ENCODE data around the gene FANK1.

FANK1 gene

GRCh38 chr10:126013489-126014281 lies 117.3 kb downstream of the FANK1 start:
- Histone ChIP-seq H3K27me3 (ENCODE audit: insufficient read depth, low read length) (no peaks in the 10 kb centered on the region), H3K4me1 (ENCODE audit: insufficient read depth, low read length) (peaks cover 8% of the 10 kb centered on the region; the same call in 1 of the 2 replicates), H3K9me3 (ENCODE audit: insufficient read depth, low read depth, low read length) (no peaks in the 10 kb centered on the region), H3K9ac (ENCODE audit: low read depth, low read length) (no peak overlapping the region), H3K4me3 (ENCODE audit: low read length) (no peak overlapping the region), H3K36me3 (ENCODE audit: insufficient read depth, low read length) (0 out of 2 replicates have a peak, but pooled peaks cover 2% of the 10 kb centered on the region), H3K27ac (ENCODE audit: low read depth, low read length) (no peak overlapping the region; the same call in 1 of the 2 replicates)
- 80% methylated on average over 10 of the region's 10 CpGs for WGBS

- 0 out of 2 replicates have a peak, but pooled peaks cover 2% of the 10 kb centered on the region for H3K36me3 ChIP-seq (ENCODE audit: insufficient read depth, low read length)
- peaks cover 8% of the 10 kb centered on the region; the same call in 1 of the 2 replicates for H3K4me1 ChIP-seq (ENCODE audit: insufficient read depth, low read length)
- H3K9me3 ChIP-seq (ENCODE audit: insufficient read depth, low read depth, low read length): no peaks in the 10 kb centered on the region
- no peaks in the 10 kb centered on the region for H3K27me3 ChIP-seq (ENCODE audit: insufficient read depth, low read length)
- H3K4me3 ChIP-seq (ENCODE audit: low read length): no peak overlapping the region
- no peak overlapping the region for H3K9ac ChIP-seq (ENCODE audit: low read depth, low read length)
- H3K27ac ChIP-seq (ENCODE audit: low read depth, low read length): no peak overlapping the region
- 88% methylated on average over 7 of the region's 7 CpGs for WGBS
Observed at GRCh38 chr10:126014309-126014708, 117.9 kb downstream of the FANK1 start.

GRCh38 chr10:126015413-126015812 lies 119.0 kb downstream of the FANK1 start:
- Histone ChIP-seq H3K27me3 (ENCODE audit: insufficient read depth, low read length) (no peaks in the 10 kb centered on the region), H3K36me3 (ENCODE audit: insufficient read depth, low read length) (0 out of 2 replicates have a peak, but pooled peaks cover 2% of the 10 kb centered on the region), H3K9me3 (ENCODE audit: insufficient read depth, low read depth, low read length) (no peaks in the 10 kb centered on the region), H3K27ac (ENCODE audit: low read depth, low read length) (no peak overlapping the region), H3K9ac (ENCODE audit: low read depth, low read length) (no peak overlapping the region), H3K4me1 (ENCODE audit: insufficient read depth, low read length) (peaks cover 8% of the 10 kb centered on the region; the same call in 1 of the 2 replicates), H3K4me3 (ENCODE audit: low read length) (no peak overlapping the region)
- 92% methylated on average over 3 of the region's 3 CpGs for WGBS

GRCh38 chr10:126016156-126016805 lies 119.9 kb downstream of the FANK1 start:
- H3K9ac ChIP-seq (ENCODE audit: low read depth, low read length): no peak overlapping the region
- no peaks in the 10 kb centered on the region for H3K9me3 ChIP-seq (ENCODE audit: insufficient read depth, low read depth, low read length)
- no peak overlapping the region for H3K4me3 ChIP-seq (ENCODE audit: low read length)
- H3K27me3 ChIP-seq (ENCODE audit: insufficient read depth, low read length): no peaks in the 10 kb centered on the region
- H3K4me1 ChIP-seq (ENCODE audit: insufficient read depth, low read length): peaks cover 8% of the 10 kb centered on the region; the same call in 1 of the 2 replicates
- WGBS: 93% methylated on average over 4 of the region's 4 CpGs
- no peak overlapping the region for H3K27ac ChIP-seq (ENCODE audit: low read depth, low read length)
- H3K36me3 ChIP-seq (ENCODE audit: insufficient read depth, low read length): no peaks in the 10 kb centered on the region

GRCh38 chr10:126016882-126017281 lies 120.5 kb downstream of the FANK1 start:
- Histone ChIP-seq H3K36me3 (ENCODE audit: insufficient read depth, low read length) (no peaks in the 10 kb centered on the region), H3K4me3 (ENCODE audit: low read length) (no peak overlapping the region), H3K27me3 (ENCODE audit: insufficient read depth, low read length) (no peaks in the 10 kb centered on the region), H3K9me3 (ENCODE audit: insufficient read depth, low read depth, low read length) (no peaks in the 10 kb centered on the region), H3K9ac (ENCODE audit: low read depth, low read length) (no peak overlapping the region), H3K27ac (ENCODE audit: low read depth, low read length) (no peak overlapping the region), H3K4me1 (ENCODE audit: insufficient read depth, low read length) (peaks cover 8% of the 10 kb centered on the region; the same call in 1 of the 2 replicates)
- WGBS: 91% methylated on average over 3 of the region's 3 CpGs

GRCh38 chr10:126017961-126018560 lies 121.7 kb downstream of the FANK1 start:
- no peaks in the 10 kb centered on the region for H3K36me3 ChIP-seq (ENCODE audit: insufficient read depth, low read length)

GRCh38 chr10:126021833-126022500 lies 125.6 kb downstream of the FANK1 start:
- Histone ChIP-seq H3K4me1 (ENCODE audit: insufficient read depth, low read length) (no peaks in the 10 kb centered on the region), H3K4me3 (ENCODE audit: low read length) (no peak overlapping the region), H3K36me3 (ENCODE audit: insufficient read depth, low read length) (no peaks in the 10 kb centered on the region), H3K9ac (ENCODE audit: low read depth, low read length) (no peak overlapping the region), H3K9me3 (ENCODE audit: insufficient read depth, low read depth, low read length) (0 out of 2 replicates have a peak, but pooled peaks cover 2% of the 10 kb centered on the region), H3K27me3 (ENCODE audit: insufficient read depth, low read length) (no peaks in the 10 kb centered on the region), H3K27ac (ENCODE audit: low read depth, low read length) (no peak overlapping the region)
- 94% methylated on average over 3 of the region's 5 CpGs for WGBS

More at GRCh38 chr10:126017961-126018560, 121.7 kb downstream of the FANK1 start:
- peaks cover 8% of the 10 kb centered on the region; the same call in 1 of the 2 replicates for H3K4me1 ChIP-seq (ENCODE audit: insufficient read depth, low read length)
- over 99% methylated on average over 2 of the region's 2 CpGs for WGBS
- no peaks in the 10 kb centered on the region for H3K27me3 ChIP-seq (ENCODE audit: insufficient read depth, low read length)
- no peaks in the 10 kb centered on the region for H3K9me3 ChIP-seq (ENCODE audit: insufficient read depth, low read depth, low read length)
- no peak overlapping the region for H3K9ac ChIP-seq (ENCODE audit: low read depth, low read length)
- no peak overlapping the region for H3K27ac ChIP-seq (ENCODE audit: low read depth, low read length)
- no peak overlapping the region for H3K4me3 ChIP-seq (ENCODE audit: low read length)

GRCh38 chr10:126022841-126023240 lies 126.5 kb downstream of the FANK1 start:
- H3K36me3 ChIP-seq (ENCODE audit: insufficient read depth, low read length): no peaks in the 10 kb centered on the region
- no peaks in the 10 kb centered on the region for H3K27me3 ChIP-seq (ENCODE audit: insufficient read depth, low read length)
- no peak overlapping the region for H3K9ac ChIP-seq (ENCODE audit: low read depth, low read length)
- H3K4me1 ChIP-seq (ENCODE audit: insufficient read depth, low read length): no peaks in the 10 kb centered on the region
- 93% methylated on average over 5 of the region's 5 CpGs for WGBS
- H3K27ac ChIP-seq (ENCODE audit: low read depth, low read length): no peak overlapping the region
- H3K4me3 ChIP-seq (ENCODE audit: low read length): no peak overlapping the region
- H3K9me3 ChIP-seq (ENCODE audit: insufficient read depth, low read depth, low read length): peaks cover 3% of the 10 kb centered on the region; the same call in 1 of the 2 replicates

- no peaks in the 10 kb centered on the region for H3K4me1 ChIP-seq (ENCODE audit: insufficient read depth, low read length)
- H3K36me3 ChIP-seq (ENCODE audit: insufficient read depth, low read length): no peaks in the 10 kb centered on the region
Observed at GRCh38 chr10:126027692-126028091, 131.3 kb downstream of the FANK1 start.

GRCh38 chr10:126029999-126030398 lies 133.6 kb downstream of the FANK1 start:
- 89% methylated on average over 3 of the region's 3 CpGs for WGBS

More at GRCh38 chr10:126027692-126028091, 131.3 kb downstream of the FANK1 start:
- H3K4me3 ChIP-seq (ENCODE audit: low read length): no peak overlapping the region
- peaks cover 15% of the 10 kb centered on the region; the same call in 1 of the 2 replicates for H3K9me3 ChIP-seq (ENCODE audit: insufficient read depth, low read depth, low read length)
- H3K9ac ChIP-seq (ENCODE audit: low read depth, low read length): no peak overlapping the region
- no peaks in the 10 kb centered on the region for H3K27me3 ChIP-seq (ENCODE audit: insufficient read depth, low read length)
- H3K27ac ChIP-seq (ENCODE audit: low read depth, low read length): no peak overlapping the region
- WGBS: 100% methylated on average over 1 of the region's 1 CpG

More at GRCh38 chr10:126029999-126030398, 133.6 kb downstream of the FANK1 start:
- H3K9ac ChIP-seq (ENCODE audit: low read depth, low read length): no peak overlapping the region
- H3K4me3 ChIP-seq (ENCODE audit: low read length): no peak overlapping the region
- peaks cover 29% of the 10 kb centered on the region; the same call in 1 of the 2 replicates for H3K9me3 ChIP-seq (ENCODE audit: insufficient read depth, low read depth, low read length)
- no peaks in the 10 kb centered on the region for H3K27me3 ChIP-seq (ENCODE audit: insufficient read depth, low read length)
- H3K36me3 ChIP-seq (ENCODE audit: insufficient read depth, low read length): no peaks in the 10 kb centered on the region
- no peak overlapping the region for H3K27ac ChIP-seq (ENCODE audit: low read depth, low read length)
- H3K4me1 ChIP-seq (ENCODE audit: insufficient read depth, low read length): no peaks in the 10 kb centered on the region

Data from HUES64 (cell line).